AG10803 (cell line): ENCODE results near the gene DPM2.

Experiments
- DNase-seq: peaks from one replicate; pipeline ENCODE4 v3.0.0; 2010; ENCODE audit warnings: low read depth
- H3K4me3 ChIP-seq: 2 replicates; pipeline ENCODE4 v1.5.1; 2011; ENCODE audit warnings: mild to moderate bottlenecking, low read length, control low read depth
- TF ChIP-seq, protein P1 (sequence below): conservative IDR thresholded peaks from 2 replicates; pipeline ENCODE4 v1.5.1; 2011; ENCODE audit warnings: mild to moderate bottlenecking, low read length, control low read depth, inconsistent platforms

The DPM2 gene

DNA sequence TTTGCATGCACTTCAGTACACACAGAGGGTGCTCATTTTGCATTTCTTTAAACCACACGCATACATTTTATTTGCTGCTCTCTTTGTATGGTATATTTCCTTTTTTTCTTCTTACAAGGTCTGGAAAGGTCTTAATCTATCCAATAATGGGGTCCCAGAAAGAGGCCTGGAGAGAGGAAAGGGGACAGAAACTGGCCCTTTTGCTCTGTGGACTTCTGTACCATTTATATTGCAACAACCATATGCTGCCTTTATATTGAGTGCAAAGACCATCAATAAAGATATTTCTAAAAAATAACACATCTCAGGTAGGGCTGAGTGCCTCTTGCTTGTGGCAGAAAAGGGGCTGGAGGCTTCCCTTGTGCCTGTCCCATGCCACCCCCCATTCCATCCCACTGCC is 15.5 kb upstream of the DPM2 start:
- no peak overlapping the region for H3K4me3 ChIP-seq
- DNase-seq: no peak
- TF ChIP-seq, protein P1, sequence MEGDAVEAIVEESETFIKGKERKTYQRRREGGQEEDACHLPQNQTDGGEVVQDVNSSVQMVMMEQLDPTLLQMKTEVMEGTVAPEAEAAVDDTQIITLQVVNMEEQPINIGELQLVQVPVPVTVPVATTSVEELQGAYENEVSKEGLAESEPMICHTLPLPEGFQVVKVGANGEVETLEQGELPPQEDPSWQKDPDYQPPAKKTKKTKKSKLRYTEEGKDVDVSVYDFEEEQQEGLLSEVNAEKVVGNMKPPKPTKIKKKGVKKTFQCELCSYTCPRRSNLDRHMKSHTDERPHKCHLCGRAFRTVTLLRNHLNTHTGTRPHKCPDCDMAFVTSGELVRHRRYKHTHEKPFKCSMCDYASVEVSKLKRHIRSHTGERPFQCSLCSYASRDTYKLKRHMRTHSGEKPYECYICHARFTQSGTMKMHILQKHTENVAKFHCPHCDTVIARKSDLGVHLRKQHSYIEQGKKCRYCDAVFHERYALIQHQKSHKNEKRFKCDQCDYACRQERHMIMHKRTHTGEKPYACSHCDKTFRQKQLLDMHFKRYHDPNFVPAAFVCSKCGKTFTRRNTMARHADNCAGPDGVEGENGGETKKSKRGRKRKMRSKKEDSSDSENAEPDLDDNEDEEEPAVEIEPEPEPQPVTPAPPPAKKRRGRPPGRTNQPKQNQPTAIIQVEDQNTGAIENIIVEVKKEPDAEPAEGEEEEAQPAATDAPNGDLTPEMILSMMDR: no peak

DNA sequence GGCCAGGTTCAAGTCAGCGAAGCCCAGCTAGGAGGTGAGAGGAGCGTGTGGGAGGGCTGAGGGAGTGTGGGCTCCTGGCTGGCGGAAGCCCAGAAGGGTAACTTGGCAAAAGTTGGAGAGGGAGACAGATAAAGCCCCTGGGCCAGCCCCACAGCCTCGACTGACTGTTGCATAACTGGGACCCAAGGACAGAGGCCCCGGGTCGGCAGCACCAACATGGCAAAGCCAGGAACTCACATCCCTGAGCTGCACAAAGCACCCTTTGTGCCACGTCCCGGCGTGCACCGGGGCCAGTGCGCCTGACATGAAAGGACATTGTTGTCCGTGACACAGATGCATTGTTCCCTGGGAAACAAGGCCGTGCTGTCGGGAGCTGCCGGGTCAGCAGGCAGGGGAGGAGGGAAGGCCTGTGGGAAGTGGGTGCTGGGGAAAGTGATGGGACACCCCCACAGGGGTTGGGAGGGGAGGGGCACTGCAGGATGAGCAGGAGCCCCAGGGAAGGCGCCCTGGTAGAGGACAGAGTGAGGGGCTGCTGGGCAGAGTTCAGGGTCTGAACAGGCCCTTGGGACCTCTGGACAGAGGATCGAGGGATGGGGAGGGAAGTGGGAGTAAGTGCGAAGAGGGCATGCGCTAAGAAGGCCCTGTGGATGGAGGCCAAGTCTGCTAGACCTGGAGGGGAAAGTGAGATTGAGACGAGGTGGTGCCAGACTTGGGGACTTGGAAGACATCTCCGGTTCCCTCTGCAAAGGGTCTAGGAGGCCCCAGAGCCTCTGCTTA is 13.0 kb upstream of the DPM2 start:
- no peak overlapping the region for H3K4me3 ChIP-seq
- TF ChIP-seq, protein P1: no peak
- no peak for DNase-seq

DNA sequence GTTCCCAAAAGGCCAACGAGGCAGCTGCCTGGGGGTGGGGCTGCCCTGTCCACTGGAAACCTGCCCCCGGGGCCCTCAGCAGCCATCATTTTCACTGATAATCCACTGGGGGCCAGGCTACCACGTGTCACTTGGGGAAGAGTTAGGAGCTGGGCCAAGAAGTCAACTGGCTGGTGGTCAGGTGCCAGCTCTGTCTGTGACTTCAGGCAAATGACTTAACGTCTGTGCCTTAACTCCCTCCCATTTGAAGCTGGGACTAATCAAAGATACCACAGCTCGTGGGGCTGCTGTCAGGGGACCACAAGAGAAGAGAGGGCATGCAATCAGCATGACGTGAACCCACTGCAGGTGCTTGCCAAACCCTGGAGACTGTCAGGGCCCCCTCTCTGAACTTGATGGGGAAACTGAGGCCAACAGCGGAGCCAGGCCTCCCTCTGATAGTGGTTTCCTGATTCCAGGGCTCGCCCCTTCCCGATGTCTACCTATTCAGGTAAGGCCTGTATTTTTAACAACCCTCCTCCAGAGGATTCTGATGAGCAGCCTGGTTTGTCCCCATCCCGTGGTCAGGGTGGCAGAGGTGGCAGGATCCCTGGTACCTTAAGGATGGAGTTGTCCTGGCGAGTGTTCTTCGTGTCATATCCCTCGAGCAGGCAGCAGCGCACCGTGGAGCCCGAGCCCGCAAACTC is 12.3 kb upstream of the DPM2 start:
- H3K4me3 ChIP-seq: no peak overlapping the region
- TF ChIP-seq, protein P1: no peak
- no peak for DNase-seq

GRCh38 chr9:127947841-127948710 is 10.4 kb upstream of the DPM2 start:
- no peak overlapping the region for H3K4me3 ChIP-seq
- no peak for DNase-seq
- TF ChIP-seq, protein P1: no peak

DNA sequence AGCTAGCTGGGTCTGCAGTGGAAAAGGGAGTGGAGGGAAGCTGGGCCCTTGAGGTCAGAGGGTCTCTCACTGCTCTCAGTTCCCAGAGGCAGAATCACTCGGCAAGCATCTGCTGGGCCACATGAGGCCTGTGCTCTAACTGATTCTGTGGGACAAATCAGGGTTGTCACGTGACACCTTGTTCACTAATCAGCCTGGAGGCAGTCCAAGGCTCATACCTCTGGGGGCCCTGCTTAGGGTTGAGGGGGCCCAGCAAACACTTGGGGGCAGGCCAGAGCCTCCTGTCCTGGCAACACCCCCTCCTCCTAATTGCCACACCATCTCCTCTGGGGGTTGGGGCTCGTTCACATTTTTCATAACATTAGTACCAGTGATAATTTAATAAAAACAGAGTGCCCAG is 9.1 kb upstream of the DPM2 start:
- no peak overlapping the region for H3K4me3 ChIP-seq
- TF ChIP-seq, protein P1: no peak
- no peak for DNase-seq

DNA sequence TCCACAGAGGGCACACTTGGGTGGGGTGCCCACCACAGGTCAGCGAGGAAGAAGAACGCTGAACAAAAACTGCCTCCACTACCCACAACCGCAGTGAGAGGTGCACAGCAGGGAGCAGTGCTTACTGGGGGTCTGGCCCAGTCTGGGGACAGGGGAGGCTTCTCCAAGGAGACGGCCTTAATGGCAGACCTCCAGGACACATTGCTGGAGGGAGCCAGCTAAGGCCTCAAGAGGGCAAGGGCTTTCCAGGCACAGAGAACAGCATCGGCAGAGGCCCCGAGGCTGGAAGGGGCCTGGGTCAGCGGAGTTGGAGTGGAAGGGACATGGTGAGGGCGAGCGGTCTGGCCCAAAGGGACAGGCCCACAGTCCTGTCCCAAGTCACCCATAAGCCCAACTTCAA is 8.3 kb upstream of the DPM2 start:
- TF ChIP-seq, protein P1: no peak
- DNase-seq: no peak

More for the DNA sequence above, 8.3 kb upstream of the DPM2 start:
- H3K4me3 ChIP-seq: no peak overlapping the region
